IMR-90 (cell line): ENCODE results near the gene TENM4. TPM values are rescaled to one million over a fixed set of nuclear protein-coding genes. Genes with fewer than 3 reads are reported as not detected.
A peak's percentile ranks its signal among the peaks of the same experiment; 100 is the strongest.

Source experiments
- ATAC-seq: fragments of 200-7000 bp; cut with Tn5 transposase; 2 replicates; pipeline ENCODE4 v1.9.1; 2020; ENCODE audit warnings: low read depth, mild to moderate bottlenecking, moderate library complexity
- BruUV-seq: library from RNA; stranded (reverse); fragments of 400-500 nt; replicated peaks from 2 replicates; lab custom pipeline; 2021; lab: Mats Ljungman, UMichigan
- CTCF ChIA-PET: fragments of 300-600 bp; formaldehyde crosslinking; extraction: SDS; loops from one replicate; lab custom pipeline; 2021; ENCODE audit warnings: antibody characterized with exemption; lab: Yijun Ruan, JAX
- POLR2A ChIA-PET: fragments of 300-600 bp; sonication (Branson Sonifier 250); formaldehyde crosslinking; loops from one replicate; lab custom pipeline; 2022; ENCODE audit warnings: antibody characterized with exemption; ENCODE audit not compliant: unreplicated experiment; lab: Charles Lee
- DNase-seq: peaks from one replicate; pipeline ENCODE4 v3.0.0; 2013
- H2AFZ ChIP-seq: replicated peaks from 2 replicates; pipeline ENCODE3; 2013; ENCODE audit warnings: low read length, mild to moderate bottlenecking; ENCODE audit not compliant: poor library complexity
- H2AK5ac ChIP-seq: 2 replicates; pipeline ENCODE4 v1.6.1; 2013; ENCODE audit warnings: low read depth, low read length, inconsistent platforms
- H2AK9ac ChIP-seq: replicated peaks from 2 replicates; pipeline ENCODE3; 2013; ENCODE audit warnings: mild to moderate bottlenecking, low read depth, low read length, moderate library complexity; ENCODE audit not compliant: poor library complexity
- H2BK120ac ChIP-seq: 2 replicates; pipeline ENCODE4 v1.6.1; 2013; ENCODE audit warnings: low read depth, low read length, inconsistent platforms
- H2BK15ac ChIP-seq: 3 replicates; pipeline ENCODE4 v1.6.1; 2013; ENCODE audit warnings: low read depth, low read length, inconsistent platforms
- H2BK20ac ChIP-seq: 2 replicates; pipeline ENCODE4 v1.6.1; 2013; ENCODE audit warnings: low read depth, mild to moderate bottlenecking, inconsistent platforms, low read length, moderate library complexity
- H2BK5ac ChIP-seq: 2 replicates; pipeline ENCODE4 v1.6.1; 2013; ENCODE audit warnings: mild to moderate bottlenecking, low read depth, low read length, inconsistent platforms; ENCODE audit not compliant: poor library complexity, severe bottlenecking
- H3K14ac ChIP-seq: replicated peaks from 2 replicates; pipeline ENCODE4 v1.6.1; 2013; ENCODE audit warnings: low read depth, low read length, inconsistent platforms
- H3K18ac ChIP-seq: 2 replicates; pipeline ENCODE4 v1.6.1; 2013; ENCODE audit warnings: low read depth, low read length, control low read depth
- H3K23ac ChIP-seq: 2 replicates; pipeline ENCODE4 v1.6.1; 2013; ENCODE audit warnings: low read depth, low read length, inconsistent platforms
- H3K27ac ChIP-seq: 2 replicates; pipeline ENCODE4 v1.5.1; 2013; ENCODE audit warnings: mild to moderate bottlenecking, control low read depth, low read length; ENCODE audit not compliant: insufficient read depth
- H3K27me3 ChIP-seq: 2 replicates; pipeline ENCODE4 v1.6.1; 2013; ENCODE audit warnings: low read length; ENCODE audit not compliant: control insufficient read depth, insufficient read depth
- H3K36me3 ChIP-seq: 2 replicates; pipeline ENCODE4 v1.6.1; 2013; ENCODE audit warnings: low read length, mixed read lengths; ENCODE audit not compliant: control insufficient read depth, insufficient read depth
- H3K4ac ChIP-seq: 2 replicates; pipeline ENCODE4 v1.6.1; 2013; ENCODE audit warnings: low read depth, low read length, inconsistent platforms
- H3K4me1 ChIP-seq: 2 replicates; pipeline ENCODE4 v1.6.1; 2013; ENCODE audit warnings: low read length, mixed read lengths; ENCODE audit not compliant: control insufficient read depth, insufficient read depth
- H3K4me2 ChIP-seq: 2 replicates; pipeline ENCODE4 v1.6.1; 2013; ENCODE audit warnings: low read depth, mild to moderate bottlenecking, control low read depth, low read length, moderate library complexity
- H3K4me3 ChIP-seq: 2 replicates; pipeline ENCODE4 v1.5.1; 2013; ENCODE audit warnings: low read depth, mild to moderate bottlenecking, control low read depth, low read length, moderate library complexity; ENCODE audit not compliant: insufficient read depth
- H3K56ac ChIP-seq: 2 replicates; pipeline ENCODE4 v1.6.1; 2013; ENCODE audit warnings: low read length, inconsistent platforms; ENCODE audit not compliant: insufficient read depth; ENCODE audit errors: extremely low read depth
- H3K79me1 ChIP-seq, 2 experiments: 2 replicates each; pipeline ENCODE4 v1.6.1; 2013; ENCODE audit warnings: low read length in 2 of 2, inconsistent platforms in 1 of 2, low read depth in 1 of 2
- H3K9ac ChIP-seq: 2 replicates; pipeline ENCODE4 v1.6.1; 2013; ENCODE audit warnings: low read depth, low read length, control low read depth
- H3K9me1 ChIP-seq: 2 replicates; pipeline ENCODE4 v1.6.1; 2013; ENCODE audit warnings: low read length, inconsistent platforms; ENCODE audit not compliant: insufficient read depth
- H3K9me3 ChIP-seq: 2 replicates; pipeline ENCODE4 v1.6.1; 2013; ENCODE audit warnings: low read length; ENCODE audit not compliant: control insufficient read depth, insufficient read depth
- H4K20me1 ChIP-seq: 2 replicates; pipeline ENCODE4 v1.6.1; 2013; ENCODE audit warnings: low read length, inconsistent platforms; ENCODE audit not compliant: insufficient read depth
- H4K5ac ChIP-seq: 2 replicates; pipeline ENCODE4 v1.6.1; 2013; ENCODE audit warnings: mild to moderate bottlenecking, low read depth, low read length, control low read depth
- H4K8ac ChIP-seq, 2 experiments: 2 replicates each; pipeline ENCODE4 v1.6.1; 2013; ENCODE audit warnings: low read depth in 2 of 2, low read length in 2 of 2, control low read depth in 1 of 2, inconsistent platforms in 1 of 2
- H4K91ac ChIP-seq: 2 replicates; pipeline ENCODE4 v1.6.1; 2013; ENCODE audit warnings: low read depth, low read length, inconsistent platforms; ENCODE audit not compliant: insufficient read depth
- BHLHE40 ChIP-seq: fragments of 150-350 bp; IDR thresholded peaks from 2 replicates; pipeline ENCODE4 v1.6.1; 2016; ENCODE audit warnings: mild to moderate bottlenecking, low read depth, low read length
- CEBPB ChIP-seq: IDR thresholded peaks from 2 replicates; pipeline ENCODE4 v1.6.1; 2012; ENCODE audit warnings: low read depth, low read length, improper control_type of control experiment
- CHD1 ChIP-seq: IDR thresholded peaks from 2 replicates; pipeline ENCODE4 v1.6.1; 2012; ENCODE audit warnings: low read depth, low read length, improper control_type of control experiment
- FOS ChIP-seq: fragments of 150-350 bp; IDR thresholded peaks from 2 replicates; pipeline ENCODE4 v1.6.1; 2016; ENCODE audit warnings: low read depth, low read length
- MAZ ChIP-seq: IDR thresholded peaks from 2 replicates; pipeline ENCODE4 v1.6.1; 2012; ENCODE audit warnings: low read depth, mild to moderate bottlenecking, low read length, improper control_type of control experiment, moderate library complexity, borderline replicate concordance
- MXI1 ChIP-seq: IDR thresholded peaks from 2 replicates; pipeline ENCODE4 v1.6.1; 2012; ENCODE audit warnings: low read depth, mild to moderate bottlenecking, low read length, moderate library complexity, borderline replicate concordance
- NFE2L2 ChIP-seq: fragments of 150-350 bp; IDR thresholded peaks from 2 replicates; pipeline ENCODE4 v1.6.1; 2016; ENCODE audit warnings: low read depth, mild to moderate bottlenecking, low read length
- RAD21 ChIP-seq: IDR thresholded peaks from 2 replicates; pipeline ENCODE4 v1.6.1; 2012; ENCODE audit warnings: low read length, improper control_type of control experiment
- RCOR1 ChIP-seq: IDR thresholded peaks from 2 replicates; pipeline ENCODE4 v1.6.1; 2012; ENCODE audit warnings: mild to moderate bottlenecking, low read length, improper control_type of control experiment; ENCODE audit not compliant: insufficient replicate concordance
- RFX5 ChIP-seq: IDR thresholded peaks from 2 replicates; pipeline ENCODE4 v1.8.0; 2012; ENCODE audit warnings: low read depth, mild to moderate bottlenecking, low read length, moderate library complexity
- SMC3 ChIP-seq: fragments of 150-350 bp; IDR thresholded peaks from 2 replicates; pipeline ENCODE4 v1.6.1; 2016; ENCODE audit warnings: low read depth, mild to moderate bottlenecking, antibody characterized with exemption, low read length, moderate library complexity
- WGBS, 2 experiments: methylation state at CpG; one replicate each; pipeline versions ENCODE4 v1.1.5 to v1.1.7; 2013; ENCODE audit warnings: missing lambda C conversion rate in 2 of 2; ENCODE audit not compliant: insufficient read length in 1 of 2; ENCODE audit errors: extremely low coverage in 2 of 2; 5-methylcytosine and 5-hydroxymethylcytosine counted together
- dilution Hi-C: fragments of 300-500 bp; cut with HindIII; formaldehyde crosslinking; loops from one replicate; pipeline ENCODE4 v1.14.3; 2018; ENCODE audit warnings: low sequenced_read_pairs; ENCODE audit not compliant: unreplicated experiment
- in situ Hi-C: fragments of 300-500 bp; cut with MboI; formaldehyde crosslinking; loops from 3 replicates; pipeline ENCODE4 v1.14.3; 2019; ENCODE audit warnings: low sequenced_read_pairs, inconsistent platforms, mixed read lengths
- intact Hi-C: fragments of 100-400 bp; cut with micrococcal nuclease; formaldehyde crosslinking; loops from 2 replicates; pipeline ENCODE4 v1.10.0; 2022
- polyA plus RNA-seq, 3 experiments: library from polyadenylated mRNA; depleted of rRNA; stranded (reverse); fragments of >200 nt; gene quantifications; 2 replicates each; pipeline ENCODE4 v1.2.3, GENCODE V29; 2012; ENCODE audit warnings: low replicate concordance in 1 of 3
- total RNA-seq: library from RNA; depleted of rRNA; stranded (reverse); fragments of >200 nt; gene quantifications from 2 replicates; pipeline ENCODE4 v1.2.3, GENCODE V29; 2012
- TF ChIP-seq, protein P1 (sequence below): fragments of 150-350 bp; IDR thresholded peaks from 2 replicates; pipeline ENCODE4 v1.6.1; 2016; ENCODE audit warnings: low read depth, mild to moderate bottlenecking, low read length, moderate library complexity, borderline replicate concordance

The TENM4 gene
- total and polyA plus RNA-seq, 2 of the 4 experiments (the other 2 are of a cell fraction), result 7.4 to 9.0 TPM

- TF ChIP-seq MAZ (peak; percentile 75), BHLHE40 (no peak), CHD1 (no peak), MXI1 (no peak), RAD21 (peak; percentile 36), RCOR1 (peak; percentile 56)
Measured at GRCh38 chr11:79440571-79441460, at the start of gene TENM4 (continued).

DNA sequence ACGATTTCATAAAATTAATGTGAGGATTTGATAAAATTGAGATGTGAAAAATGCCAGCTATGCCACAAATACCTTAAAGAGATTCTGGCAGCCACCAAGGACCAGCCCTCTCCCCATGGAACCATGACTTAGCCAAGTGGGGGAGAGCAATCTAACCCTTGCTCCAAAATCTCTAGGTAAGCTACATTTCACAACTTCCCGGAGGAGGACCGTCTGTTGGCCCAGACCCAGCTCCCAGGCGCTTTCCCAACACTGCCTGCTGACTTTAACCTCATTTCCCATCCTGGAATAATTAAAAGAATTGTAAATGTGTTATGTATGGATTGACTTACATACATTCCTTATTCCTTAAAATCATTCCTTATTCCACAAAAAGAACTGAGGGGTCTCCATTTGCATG lies 47.5 kb upstream of the TENM4 start:
- Histone ChIP-seq H3K27me3 (peaks cover 23% of the 10 kb centered on the region), H2AFZ (no peak overlapping the region), H2BK120ac (no peak overlapping the region), H2AK9ac (no peak overlapping the region), H3K18ac (no peak overlapping the region), H4K5ac (no peak overlapping the region), H3K4me3 (no peak overlapping the region), H3K9me3 (no peaks in the 10 kb centered on the region), H2AK5ac (no peak overlapping the region), H3K9ac (no peak overlapping the region), H3K36me3 (no peaks in the 10 kb centered on the region), H2BK5ac (no peak overlapping the region), H4K8ac (no peak overlapping the region), H3K23ac (no peak overlapping the region), H3K27ac (no peak overlapping the region), H3K4ac (no peak overlapping the region), H3K4me2 (no peak overlapping the region), H3K9me1 (no peaks in the 10 kb centered on the region), H3K4me1 (no peaks in the 10 kb centered on the region), H4K91ac (no peak overlapping the region), H2BK15ac (no peak overlapping the region), H3K56ac (no peak overlapping the region), H3K14ac (no peak overlapping the region), H3K79me1 (no peaks in the 10 kb centered on the region), H2BK20ac (no peak overlapping the region), H4K20me1 (no peaks in the 10 kb centered on the region)
- ChIA-PET POLR2A (no interaction called here), CTCF (interaction anchor here (0.7 kb wide), 1 partner anchor 13 kb away, joined by 3 read pairs; no protein-coding TSS in a partner anchor)
- dilution Hi-C loops, result no loop called here
- intact Hi-C loops, result no loop called here
- ATAC-seq (no peak), DNase-seq (no peak)
- WGBS, 2 experiments, result no CpG with 5 or more reads among the region's 4 CpGs
- BruUV-seq, result no TSS peak
- in situ Hi-C loops, result no loop called here
- TF ChIP-seq NFE2L2 (no peak), MXI1 (no peak), RCOR1 (no peak), BHLHE40 (no peak), FOS (no peak), RFX5 (no peak), RAD21 (no peak), CEBPB (no peak), CHD1 (no peak), SMC3 (no peak)
- TF ChIP-seq, protein P1, sequence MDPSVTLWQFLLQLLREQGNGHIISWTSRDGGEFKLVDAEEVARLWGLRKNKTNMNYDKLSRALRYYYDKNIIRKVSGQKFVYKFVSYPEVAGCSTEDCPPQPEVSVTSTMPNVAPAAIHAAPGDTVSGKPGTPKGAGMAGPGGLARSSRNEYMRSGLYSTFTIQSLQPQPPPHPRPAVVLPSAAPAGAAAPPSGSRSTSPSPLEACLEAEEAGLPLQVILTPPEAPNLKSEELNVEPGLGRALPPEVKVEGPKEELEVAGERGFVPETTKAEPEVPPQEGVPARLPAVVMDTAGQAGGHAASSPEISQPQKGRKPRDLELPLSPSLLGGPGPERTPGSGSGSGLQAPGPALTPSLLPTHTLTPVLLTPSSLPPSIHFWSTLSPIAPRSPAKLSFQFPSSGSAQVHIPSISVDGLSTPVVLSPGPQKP, result no peak
